Stromal cell of bone marrow (primary cell): ENCODE data around the gene POLR2J3.
"Not testable (repeated sequence)": the region's sequence is repeated elsewhere in the genome, so short reads cannot be mapped to it uniquely, and the experiment has no call there.

Source experiments
- DNase-seq: peaks from one replicate; pipeline ENCODE4 v3.0.0-alpha.2; 2012; ENCODE audit warnings: low read depth

Gene POLR2J3

DNA sequence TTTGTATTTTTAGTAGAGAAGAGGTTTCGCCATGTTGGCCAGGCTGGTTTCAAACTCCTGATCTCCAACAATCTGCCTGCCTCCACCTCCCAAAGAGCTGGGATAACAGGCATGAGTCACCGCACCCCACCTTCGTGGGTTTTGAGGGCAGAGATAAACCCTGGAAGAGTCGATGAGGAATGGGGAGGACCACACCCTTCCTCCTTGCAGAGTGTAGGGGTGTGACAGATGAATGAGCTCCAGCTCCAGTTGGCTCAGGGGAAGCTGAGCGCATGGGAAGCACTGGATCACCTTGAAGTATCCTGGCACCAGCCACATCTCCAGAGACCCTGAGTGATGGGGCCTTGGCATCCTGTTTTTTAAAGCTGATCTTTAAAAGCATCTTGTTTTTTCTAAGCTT lies 11.1 kb upstream of the POLR2J3 start:
- not testable (repeated sequence) for DNase-seq

- not testable (repeated sequence) for DNase-seq
These were observed 9.3 kb upstream of the POLR2J3 start for GRCh38 chr7:102581722-102582121.

DNA sequence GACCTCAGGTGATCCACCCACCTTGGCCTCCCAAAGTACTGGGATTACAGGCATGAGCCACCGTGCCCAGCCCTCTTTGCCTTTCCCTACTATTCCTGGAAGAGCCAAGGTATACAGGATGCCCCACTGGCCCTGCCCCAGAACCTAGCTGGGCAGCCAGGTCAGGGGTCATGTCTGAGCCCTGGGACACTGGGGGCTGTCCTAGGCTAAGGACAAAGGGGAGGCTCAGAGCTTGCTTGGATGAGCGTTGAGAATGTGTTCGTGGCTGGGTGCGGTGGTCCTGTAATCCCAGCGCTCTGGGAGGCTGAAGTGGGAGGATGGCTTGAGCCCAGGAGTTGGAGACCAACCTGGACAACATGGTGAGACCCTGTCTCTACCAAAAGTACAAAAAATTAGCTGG lies 6.1 kb upstream of the POLR2J3 start:
- not testable (repeated sequence) for DNase-seq

DNA sequence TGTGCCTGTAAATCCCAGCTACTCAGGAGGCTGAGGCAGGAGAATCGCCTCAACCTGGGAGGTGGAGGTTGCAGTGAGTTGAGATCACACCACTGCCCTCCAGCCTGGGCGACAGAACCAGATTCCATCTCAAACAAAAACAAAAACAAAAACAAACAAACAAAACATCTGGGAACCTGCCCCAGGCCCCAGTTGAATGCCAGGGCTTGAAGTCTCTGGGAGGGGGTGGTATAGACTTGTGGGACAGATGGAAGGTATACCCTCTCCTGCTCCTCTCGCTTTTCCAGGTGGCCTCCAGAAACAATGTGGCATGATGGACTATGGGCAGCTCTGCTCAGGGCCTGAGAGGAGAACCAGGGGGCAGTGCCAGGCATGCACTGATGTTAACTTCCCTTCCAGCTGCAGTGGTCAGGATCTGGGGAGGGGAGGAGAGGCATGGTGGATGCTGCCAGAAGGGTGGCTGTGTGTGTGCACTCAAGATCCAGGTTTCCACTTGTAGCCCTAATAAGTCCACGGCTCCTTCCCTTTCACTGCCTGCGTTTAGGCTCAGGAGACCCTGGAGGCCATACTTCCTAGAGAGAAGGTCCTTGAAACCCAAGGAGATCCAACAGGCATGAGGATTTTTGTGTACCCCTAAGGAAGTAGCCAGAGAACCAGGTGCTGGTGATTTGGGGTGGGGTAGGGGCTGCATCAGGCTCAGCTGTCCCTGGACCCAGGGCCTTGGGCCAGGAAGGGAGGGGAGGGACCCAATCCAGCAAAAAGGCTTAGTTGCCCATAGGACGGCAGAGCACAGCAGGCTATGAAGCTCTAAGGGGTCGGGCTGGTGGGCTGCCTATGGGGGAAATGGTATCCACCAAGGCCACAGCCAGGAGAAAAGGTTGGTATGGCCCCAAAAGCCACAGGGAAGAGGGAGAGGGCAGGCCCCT lies 5.2 kb upstream of the POLR2J3 start:
- DNase-seq: not testable (repeated sequence)

- DNase-seq: not testable (repeated sequence)
These were observed 4.0 kb upstream of the POLR2J3 start for GRCh38 chr7:102576363-102576762.

DNA sequence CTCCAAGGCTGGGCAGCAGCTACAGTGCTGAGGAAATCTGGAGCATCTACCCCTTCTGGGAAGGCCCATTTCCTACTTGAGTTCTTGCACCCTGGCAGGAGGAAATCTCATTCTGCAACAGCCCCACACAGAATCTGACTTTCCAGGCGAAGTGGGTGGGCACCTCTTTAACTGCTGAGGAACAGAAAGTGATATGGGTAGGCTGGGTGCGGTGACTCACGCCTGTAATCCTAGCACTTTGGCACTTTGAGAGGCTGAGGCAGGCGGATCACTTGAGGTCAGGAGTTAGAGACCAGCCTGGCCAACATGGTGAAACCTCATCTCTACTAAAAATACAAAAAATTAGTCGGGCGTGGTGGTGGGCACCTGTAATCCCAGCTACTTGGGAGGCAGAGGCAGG lies 2.2 kb upstream of the POLR2J3 start:
- not testable (repeated sequence) for DNase-seq

- not testable (repeated sequence) for DNase-seq
These were observed 3.8 kb downstream of the POLR2J3 start for GRCh38 chr7:102568620-102569019.

GRCh38 chr7:102550808-102551422 lies 21.5 kb downstream of the POLR2J3 start, which contains the start of gene SPDYE2:
Gene SPDYE2, plus strand, starts transcription at chr7:102551226. Its CDS starts 2,030 bp downstream, at chr7:102553256.
- not testable (repeated sequence) for DNase-seq

DNA sequence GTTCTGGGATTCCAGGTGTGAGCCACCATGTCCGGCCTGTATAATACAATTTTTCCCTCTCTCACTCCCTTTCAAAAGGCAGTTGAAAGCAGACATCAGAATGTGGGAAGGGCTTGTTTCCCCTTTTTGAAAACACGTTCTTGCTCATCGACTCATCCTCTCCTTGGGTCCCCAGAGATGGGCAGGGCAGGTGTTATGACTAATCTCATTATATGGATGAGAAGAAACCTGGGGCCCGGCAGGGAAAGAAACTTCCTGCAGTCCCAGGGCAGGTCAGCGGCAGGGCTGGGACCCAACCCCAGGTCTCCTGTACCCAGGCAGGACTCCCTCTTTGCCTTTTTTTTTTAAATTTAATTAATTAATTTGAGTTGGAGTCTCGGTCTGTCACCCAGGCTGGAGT lies 26.0 kb downstream of the POLR2J3 start:
- DNase-seq: not testable (repeated sequence)

DNA sequence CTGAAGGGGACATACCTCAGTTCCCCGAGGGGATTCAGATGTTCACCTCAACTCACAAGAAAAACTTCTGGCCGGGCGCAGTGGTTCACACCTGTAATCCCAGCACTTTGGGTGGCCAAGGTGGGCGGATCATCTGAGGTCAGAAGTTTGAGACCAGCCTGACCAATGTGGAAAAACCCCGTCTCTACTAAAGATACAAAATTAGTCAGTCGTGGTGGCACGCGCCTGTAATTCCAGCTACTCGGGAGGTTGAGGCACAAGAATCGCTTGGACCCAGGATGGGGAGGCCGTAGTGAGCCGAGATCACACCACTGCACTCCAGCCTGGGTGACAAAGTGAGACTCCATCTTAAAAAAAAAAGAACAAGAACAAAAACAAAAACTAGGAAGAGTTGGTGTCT lies 27.1 kb downstream of the POLR2J3 start:
- DNase-seq: not testable (repeated sequence)

- not testable (repeated sequence) for DNase-seq
These were observed 28.0 kb downstream of the POLR2J3 start for GRCh38 chr7:102544372-102544771.

GRCh38 chr7:102543596-102543995 lies 28.8 kb downstream of the POLR2J3 start, which contains the start of gene UPK3BL2:
Gene UPK3BL2, minus strand, starts transcription at chr7:102543696. Its CDS starts 60 bp downstream, at chr7:102543636.
- DNase-seq: not testable (repeated sequence)

GRCh38 chr7:102542771-102543170 lies 29.6 kb downstream of the POLR2J3 start:
- DNase-seq: not testable (repeated sequence)

DNA sequence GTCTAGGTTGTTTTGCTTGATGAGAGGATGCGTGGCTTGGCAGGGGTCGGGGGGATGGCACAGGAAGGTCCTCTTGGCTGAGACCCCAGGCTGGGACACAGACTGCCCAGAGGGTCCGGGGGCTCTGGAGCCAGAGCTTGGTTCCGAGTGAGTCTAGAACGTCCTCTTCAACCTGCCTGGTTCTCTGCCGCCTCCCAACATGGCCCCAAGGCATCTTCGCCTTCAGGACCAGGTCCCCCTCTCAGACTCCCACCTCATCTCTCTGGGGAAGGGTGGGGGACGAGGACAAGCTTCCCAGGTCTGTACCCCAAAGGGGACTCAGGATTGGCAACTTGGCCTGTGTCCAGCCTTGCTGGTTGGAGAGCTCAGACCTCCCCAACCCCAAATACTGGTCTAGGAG lies 30.3 kb downstream of the POLR2J3 start:
- DNase-seq: not testable (repeated sequence)

DNA sequence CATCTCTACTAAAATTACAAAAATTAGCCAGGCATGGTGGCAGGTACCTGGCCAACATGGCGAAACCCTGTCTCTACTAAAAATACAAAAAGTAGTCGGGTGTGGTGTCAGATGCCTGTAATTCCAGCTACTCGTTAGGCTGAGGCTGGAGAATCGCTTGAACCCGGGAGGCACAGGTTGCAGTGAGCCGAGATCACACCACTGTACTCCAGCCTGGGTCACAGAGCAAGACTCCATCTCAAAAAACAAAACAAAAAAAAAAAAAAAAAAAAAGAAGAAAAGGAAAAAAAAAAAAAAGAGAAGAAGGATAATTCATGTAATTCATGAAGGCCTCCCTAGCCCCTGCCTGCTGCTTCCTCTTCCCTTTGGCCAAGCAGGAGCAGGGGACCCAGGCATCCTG lies 31.8 kb downstream of the POLR2J3 start:
- DNase-seq: not testable (repeated sequence)

DNA sequence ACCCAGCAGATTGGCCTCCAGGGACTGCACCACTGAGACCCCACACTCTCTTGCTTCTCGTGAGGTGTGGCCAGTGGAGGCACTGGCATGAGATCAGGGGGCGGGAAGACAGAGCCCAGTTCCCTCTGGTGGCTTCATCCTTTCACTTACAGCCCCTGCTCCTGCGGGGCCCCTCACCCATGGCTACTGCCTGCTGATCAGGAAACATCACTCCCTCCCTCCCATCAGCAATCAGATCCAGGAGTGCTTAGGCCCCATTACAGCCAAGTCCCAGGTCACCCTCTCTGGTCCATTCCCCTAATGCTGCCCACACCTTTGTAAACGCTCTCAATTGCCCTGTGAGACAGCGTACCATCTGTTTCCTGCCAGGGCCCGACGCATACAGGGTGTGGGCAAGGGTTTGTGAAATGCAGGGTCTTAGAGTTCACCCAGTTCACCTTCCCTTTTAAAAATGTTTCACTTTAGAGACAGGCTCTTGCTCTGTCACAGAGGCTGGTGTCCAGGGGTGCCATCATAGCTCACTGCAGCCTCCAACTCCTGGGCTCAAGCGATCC lies 37.2 kb downstream of the POLR2J3 start:
- not testable (repeated sequence) for DNase-seq

DNA sequence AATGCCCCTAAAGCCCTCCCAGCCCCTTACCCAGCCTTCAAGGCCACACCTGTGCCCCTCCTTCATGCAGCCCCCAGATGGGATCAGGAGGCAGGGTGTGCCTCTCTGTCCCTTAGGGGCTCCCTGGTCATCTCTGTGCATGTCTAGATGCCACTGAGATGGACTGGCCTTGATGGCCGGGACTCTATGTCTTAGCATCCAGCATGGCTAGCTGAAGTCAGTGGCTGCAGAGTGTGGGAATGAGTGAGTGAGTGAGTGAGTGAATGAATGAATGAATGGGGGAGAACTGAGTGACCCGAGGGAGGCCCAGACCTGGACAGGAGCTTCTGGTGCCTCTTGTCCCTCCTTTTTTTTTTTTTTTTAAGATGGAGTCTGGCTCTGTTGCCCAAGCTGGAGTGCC lies 40.3 kb downstream of the POLR2J3 start:
- DNase-seq: not testable (repeated sequence)

DNA sequence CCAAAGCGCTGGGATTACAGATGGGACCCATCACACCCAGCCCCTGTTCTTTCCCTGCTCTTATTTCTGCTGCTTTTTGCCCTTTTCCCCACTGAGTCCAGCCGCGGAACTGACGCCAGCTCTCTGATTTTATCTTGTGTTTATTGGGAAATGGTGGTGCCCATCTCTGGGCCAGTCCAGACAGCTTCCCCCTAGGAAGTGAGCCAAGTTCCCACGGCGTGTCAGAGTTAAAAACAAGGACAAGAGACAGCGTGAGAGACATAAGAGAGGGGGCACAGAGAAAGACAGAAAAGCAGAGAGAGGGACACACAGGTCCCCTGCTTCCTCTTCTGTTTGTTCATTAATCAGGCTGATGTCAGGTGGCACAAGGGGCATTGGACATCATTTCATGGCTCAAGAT lies 40.8 kb downstream of the POLR2J3 start:
- DNase-seq: not testable (repeated sequence)

- not testable (repeated sequence) for DNase-seq
These were observed 44.3 kb downstream of the POLR2J3 start for GRCh38 chr7:102527822-102528793.

- not testable (repeated sequence) for DNase-seq
These were observed 45.2 kb downstream of the POLR2J3 start for GRCh38 chr7:102527182-102527581.

DNA sequence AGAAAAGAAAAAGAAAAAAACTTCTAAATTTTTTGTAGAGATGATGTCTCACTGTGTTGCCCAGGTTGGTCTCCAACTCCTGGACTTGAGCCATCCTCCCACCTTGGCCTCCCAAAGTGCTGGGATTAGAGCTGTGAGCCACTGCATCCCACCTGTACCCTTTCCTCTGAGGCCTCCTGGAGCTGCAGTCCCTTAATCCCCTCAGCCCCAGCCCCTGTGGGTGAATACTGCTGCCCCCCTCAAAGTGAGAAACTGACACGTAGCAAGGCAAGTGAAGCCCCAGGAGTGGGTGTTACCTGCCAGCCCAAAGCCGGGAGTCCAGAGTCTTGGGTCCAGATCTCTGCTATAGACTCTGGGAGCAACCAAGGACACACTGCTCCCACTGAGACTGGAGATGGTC lies 47.6 kb downstream of the POLR2J3 start:
- DNase-seq: not testable (repeated sequence)
